D721Med (cell line): ENCODE measurements around the gene ASB15.

ENCODE experiments used
- DNase-seq: peaks from one replicate; pipeline ENCODE4 v3.0.0; 2011; ENCODE audit warnings: low spot score; ENCODE audit not compliant: insufficient read length
- FAIRE-seq: peaks from 2 replicates; lab custom pipeline; 2011; peaks lifted over from hg19 to GRCh38; lab: Jason Lieb, UNC
- CTCF ChIP-seq: IDR thresholded peaks from 2 replicates; pipeline ENCODE4 v1.5.1; 2012; ENCODE audit warnings: mild to moderate bottlenecking, control low read depth; ENCODE audit not compliant: insufficient read depth; ENCODE audit errors: missing control alignments

The ASB15 gene

DNA sequence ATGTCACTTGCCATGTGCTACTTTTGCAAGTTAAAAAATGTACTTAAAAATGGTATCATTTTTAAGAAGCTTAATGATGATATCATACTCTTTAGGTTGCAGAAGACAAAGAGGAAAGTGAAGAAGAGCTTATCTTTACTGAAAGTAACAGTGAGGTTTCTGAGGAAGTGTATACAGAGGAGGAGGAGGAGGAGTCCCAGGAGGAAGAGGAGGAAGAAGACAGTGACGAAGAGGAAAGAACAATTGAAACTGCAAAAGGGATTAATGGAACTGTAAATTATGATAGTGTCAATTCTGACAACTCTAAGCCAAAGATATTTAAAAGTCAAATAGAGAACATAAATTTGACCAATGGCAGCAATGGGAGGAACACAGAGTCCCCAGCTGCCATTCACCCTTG is 60.1 kb downstream of the ASB15 start:
- no peak for DNase-seq
- TF ChIP-seq CTCF = no peak
- no peak for FAIRE-seq

- FAIRE-seq = no peak
- no peak for TF ChIP-seq CTCF
Measured at GRCh38 chr7:123662293-123662692, 60.7 kb downstream of the ASB15 start.

DNA sequence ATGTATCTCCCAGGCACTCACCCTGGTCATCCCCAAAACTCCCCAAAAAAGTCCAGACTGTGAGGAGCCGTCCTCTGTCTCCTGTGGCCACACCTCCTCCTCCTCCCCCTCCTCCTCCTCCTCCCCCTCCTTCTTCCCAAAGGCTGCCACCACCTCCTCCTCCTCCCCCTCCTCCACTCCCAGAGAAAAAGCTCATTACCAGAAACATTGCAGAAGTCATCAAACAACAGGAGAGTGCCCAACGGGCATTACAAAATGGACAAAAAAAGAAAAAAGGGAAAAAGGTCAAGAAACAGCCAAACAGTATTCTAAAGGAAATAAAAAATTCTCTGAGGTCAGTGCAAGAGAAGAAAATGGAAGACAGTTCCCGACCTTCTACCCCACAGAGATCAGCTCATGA is 61.1 kb downstream of the ASB15 start:
- DNase-seq (no peak), FAIRE-seq (no peak)
- TF ChIP-seq CTCF = no peak

More at GRCh38 chr7:123662293-123662692, 60.7 kb downstream of the ASB15 start:
- DNase-seq = no peak

DNA sequence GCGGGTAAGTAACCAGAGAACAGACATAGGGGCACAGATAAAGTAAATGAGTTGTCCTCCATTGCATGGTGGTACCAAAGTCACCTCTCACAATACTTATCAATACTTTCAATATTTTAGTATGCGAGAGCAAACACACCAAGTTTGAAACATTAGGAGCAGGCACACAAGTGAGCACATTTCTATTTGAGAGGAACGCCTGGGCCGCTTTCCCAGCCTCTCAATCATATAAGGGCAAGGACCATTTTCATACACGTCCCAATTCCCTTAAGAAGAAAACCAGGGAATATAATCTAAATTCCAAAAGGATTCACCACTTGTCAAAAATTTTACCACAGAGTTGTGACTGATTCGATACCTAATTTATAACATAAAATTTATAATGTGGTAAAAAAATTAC is 61.6 kb downstream of the ASB15 start:
- DNase-seq (no peak), FAIRE-seq (no peak)
- no peak for TF ChIP-seq CTCF

DNA sequence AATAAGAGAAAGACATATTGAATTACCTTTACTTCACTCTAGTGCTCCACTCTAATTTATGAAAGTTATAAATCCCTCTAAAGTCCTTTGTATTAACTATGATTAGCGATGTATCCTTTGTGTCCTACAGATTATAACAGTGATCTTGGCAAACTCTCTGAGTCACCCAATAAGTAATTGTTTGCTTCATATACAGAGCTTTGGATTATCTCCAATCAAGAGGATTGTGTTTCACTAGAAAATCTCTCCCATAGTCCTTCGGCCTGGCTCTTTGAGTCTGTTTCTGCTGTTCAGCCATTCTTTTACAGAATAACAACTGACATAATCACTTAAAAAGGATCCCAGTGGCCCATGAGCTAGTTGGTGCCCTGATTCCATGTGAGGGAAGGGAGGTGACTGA is 63.5 kb downstream of the ASB15 start:
- peak; percentile 100 for FAIRE-seq
- peak; percentile 29 for DNase-seq
- no peak for TF ChIP-seq CTCF

DNA sequence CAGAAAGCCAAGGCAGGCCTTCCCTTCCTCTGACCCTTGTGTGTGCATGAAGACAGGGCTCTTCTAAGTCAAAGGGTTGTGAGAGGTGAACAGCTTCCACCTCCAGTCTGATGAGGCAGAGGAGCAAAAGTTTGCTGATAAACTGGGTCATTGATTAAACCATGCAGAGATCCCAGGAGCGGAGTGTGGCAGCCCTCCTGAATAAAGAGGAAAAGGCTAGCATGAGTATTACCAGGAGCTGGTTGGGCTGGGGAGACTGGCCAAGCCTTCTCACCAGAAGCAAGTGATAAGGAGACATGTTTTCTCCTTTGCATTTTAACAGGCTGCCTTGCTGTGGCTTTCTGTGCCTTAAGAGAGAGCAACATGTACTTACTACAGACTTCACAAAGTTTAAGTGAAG is 64.3 kb downstream of the ASB15 start:
- DNase-seq (no peak), FAIRE-seq (no peak)
- no peak for TF ChIP-seq CTCF

DNA sequence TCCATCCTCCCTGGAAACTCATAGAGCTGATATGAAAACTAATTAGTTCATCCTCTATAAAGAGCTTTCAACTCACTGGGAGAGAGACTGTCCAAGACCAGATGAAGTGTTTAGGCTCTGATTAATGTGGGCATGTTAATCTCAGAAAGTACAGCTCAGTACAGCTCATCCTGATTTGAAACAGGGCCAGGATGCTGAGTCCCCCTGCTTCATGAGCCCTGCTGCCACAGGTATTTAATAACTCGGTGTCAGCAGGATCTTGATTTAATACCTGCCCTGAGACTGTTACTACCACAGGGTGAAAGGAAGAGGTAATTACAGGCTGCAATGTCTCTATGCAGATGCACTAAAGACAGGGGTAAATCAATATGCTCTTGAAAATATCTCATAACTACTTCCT is 64.9 kb downstream of the ASB15 start:
- no peak for TF ChIP-seq CTCF
- FAIRE-seq (peak; percentile 96), DNase-seq (peak; percentile 65)
